Hepatocyte (in vitro differentiated cells): ENCODE measurements around the gene MFRP.

ENCODE experiments used
- EZH2 ChIP-seq: fragments of 200-600 bp; sonication (generic); IDR thresholded peaks from 2 replicates; pipeline ENCODE4 v1.6.1; 2016; ENCODE audit warnings: antibody characterized with exemption, mild to moderate bottlenecking, borderline replicate concordance
- EZH2phosphoT487 ChIP-seq: fragments of 200-600 bp; sonication (generic); IDR thresholded peaks from one replicate; pipeline ENCODE4 v1.6.1; 2018; ENCODE audit warnings: antibody characterized with exemption, mild to moderate bottlenecking, low read depth, moderate library complexity; ENCODE audit not compliant: unreplicated experiment, severe bottlenecking
- TF ChIP-seq, protein P1 (sequence below): fragments of 200-600 bp; sonication (generic); IDR thresholded peaks from 2 replicates; pipeline ENCODE4 v1.5.1; 2016; ENCODE audit warnings: antibody characterized with exemption, mild to moderate bottlenecking; ENCODE audit not compliant: poor library complexity

DNA sequence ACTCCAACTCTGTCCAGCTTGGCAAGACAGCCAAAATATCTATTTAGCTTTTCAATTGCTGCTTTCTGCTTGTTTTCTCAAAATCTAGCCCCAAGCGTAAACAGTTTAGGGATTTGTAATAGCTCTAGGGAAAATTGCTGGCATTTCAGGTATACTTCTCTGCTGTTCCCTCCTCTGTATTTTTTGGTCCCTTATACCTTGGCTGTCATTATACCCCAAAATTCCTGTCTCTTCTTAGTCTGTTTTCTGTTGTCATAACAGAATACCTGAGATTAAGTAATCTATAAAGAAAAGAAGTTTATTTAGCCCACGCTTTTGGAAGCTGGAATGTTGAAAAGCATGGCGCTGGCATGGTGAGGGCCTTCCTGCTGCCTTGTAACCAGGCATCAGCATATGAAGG is 53.0 kb downstream of the MFRP start:
- TF ChIP-seq, protein P1, sequence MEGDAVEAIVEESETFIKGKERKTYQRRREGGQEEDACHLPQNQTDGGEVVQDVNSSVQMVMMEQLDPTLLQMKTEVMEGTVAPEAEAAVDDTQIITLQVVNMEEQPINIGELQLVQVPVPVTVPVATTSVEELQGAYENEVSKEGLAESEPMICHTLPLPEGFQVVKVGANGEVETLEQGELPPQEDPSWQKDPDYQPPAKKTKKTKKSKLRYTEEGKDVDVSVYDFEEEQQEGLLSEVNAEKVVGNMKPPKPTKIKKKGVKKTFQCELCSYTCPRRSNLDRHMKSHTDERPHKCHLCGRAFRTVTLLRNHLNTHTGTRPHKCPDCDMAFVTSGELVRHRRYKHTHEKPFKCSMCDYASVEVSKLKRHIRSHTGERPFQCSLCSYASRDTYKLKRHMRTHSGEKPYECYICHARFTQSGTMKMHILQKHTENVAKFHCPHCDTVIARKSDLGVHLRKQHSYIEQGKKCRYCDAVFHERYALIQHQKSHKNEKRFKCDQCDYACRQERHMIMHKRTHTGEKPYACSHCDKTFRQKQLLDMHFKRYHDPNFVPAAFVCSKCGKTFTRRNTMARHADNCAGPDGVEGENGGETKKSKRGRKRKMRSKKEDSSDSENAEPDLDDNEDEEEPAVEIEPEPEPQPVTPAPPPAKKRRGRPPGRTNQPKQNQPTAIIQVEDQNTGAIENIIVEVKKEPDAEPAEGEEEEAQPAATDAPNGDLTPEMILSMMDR = no peak
- TF ChIP-seq EZH2 = no peak
- TF ChIP-seq EZH2phosphoT487 = no peak
